ENCODE results near the gene UFC1.
"Not testable (repeated sequence)": the region's sequence is repeated elsewhere in the genome, so short reads cannot be mapped to it uniquely, and the experiment has no call there.

The UFC1 gene

GRCh38 chr1:161113915-161114314 is 39.9 kb upstream of the UFC1 start:
- no CpG with 5 or more reads among the region's 1 CpG for WGBS, 2 donors (ENCODE audit: extremely low coverage in 2 of 2, insufficient read length in 2 of 2, insufficient replicate concordance in 1 of 2)
- peaks cover 3 to 7% of the 10 kb centered on the region in 2 donors for H3K4me1 ChIP-seq (ENCODE audit: control insufficient read depth in 2 of 2, insufficient read depth in 1 of 2, low read depth in 1 of 2, low read length in 2 of 2)
- DNase-seq (ENCODE audit: low spot score), result no peak
- H3K36me3 ChIP-seq (replicated peaks in 1 of 2; ENCODE audit: control insufficient read depth in 2 of 2, insufficient read depth in 2 of 2, low read length in 2 of 2), result peaks cover 3 to 47% of the 10 kb centered on the region in 2 donors
- no peak overlapping the region for H3K18ac ChIP-seq (ENCODE audit: low read length)
- no peaks in the 10 kb centered on the region for H3K9me3 ChIP-seq (replicated peaks in 1 of 2; ENCODE audit: control insufficient read depth in 2 of 2, insufficient read depth in 1 of 2, low read depth in 1 of 2, low read length in 2 of 2)
- no peak overlapping the region for H2BK15ac ChIP-seq (ENCODE audit: low read length)
- H2AFZ ChIP-seq (ENCODE audit: low read length), result no peak overlapping the region
- H2BK12ac ChIP-seq (ENCODE audit: low read length), result no peak overlapping the region
- H3K14ac ChIP-seq (ENCODE audit: low read length), result no peak overlapping the region
- H4K8ac ChIP-seq (ENCODE audit: low read depth, low read length), result no peak overlapping the region
- H3K23ac ChIP-seq (ENCODE audit: low read depth, low read length, poor library complexity), result no peak overlapping the region
- H3K4me2 ChIP-seq (ENCODE audit: insufficient read depth, low read length, poor library complexity, severe bottlenecking), result no peak overlapping the region
- no peak overlapping the region for H3K4ac ChIP-seq (ENCODE audit: low read length)
- H3K9ac ChIP-seq (ENCODE audit: low read depth, low read length, poor library complexity), result no peak overlapping the region
- no peaks in the 10 kb centered on the region for H3K27me3 ChIP-seq (ENCODE audit: control insufficient read depth in 3 of 3, insufficient read depth in 3 of 3, low read depth in 1 of 3, low read length in 3 of 3)
- H4K91ac ChIP-seq (ENCODE audit: low read depth, low read length, poor library complexity), result no peak overlapping the region
- no peak overlapping the region for H2BK5ac ChIP-seq (ENCODE audit: low read length)
- no peak overlapping the region for H3K4me3 ChIP-seq (ENCODE audit: low read length in 2 of 2)
- H3K79me1 ChIP-seq (ENCODE audit: low read depth, low read length), result peaks cover 11% of the 10 kb centered on the region
- H3K27ac ChIP-seq (replicated peaks; ENCODE audit: low read length), result no peak overlapping the region
- H2AK5ac ChIP-seq (ENCODE audit: low read depth, low read length), result no peak overlapping the region
- H2BK120ac ChIP-seq (ENCODE audit: low read depth, low read length), result no peak overlapping the region

GRCh38 chr1:161114556-161114955 is 39.2 kb upstream of the UFC1 start:
- Histone ChIP-seq H4K8ac (ENCODE audit: low read depth, low read length) (no peak overlapping the region), H3K36me3 (replicated peaks in 1 of 2; ENCODE audit: control insufficient read depth in 2 of 2, insufficient read depth in 2 of 2, low read length in 2 of 2) (peaks cover 6 to 47% of the 10 kb centered on the region in 2 donors), H2AK5ac (ENCODE audit: low read depth, low read length) (no peak overlapping the region), H3K4me3 (ENCODE audit: low read length in 2 of 2) (no peak overlapping the region), H4K91ac (ENCODE audit: low read depth, low read length, poor library complexity) (no peak overlapping the region), H3K4me2 (ENCODE audit: insufficient read depth, low read length, poor library complexity, severe bottlenecking) (no peak overlapping the region), H3K79me1 (ENCODE audit: low read depth, low read length) (peaks cover 11% of the 10 kb centered on the region), H3K4ac (ENCODE audit: low read length) (no peak overlapping the region), H2AFZ (ENCODE audit: low read length) (no peak overlapping the region), H3K27me3 (ENCODE audit: control insufficient read depth in 3 of 3, insufficient read depth in 3 of 3, low read depth in 1 of 3, low read length in 3 of 3) (no peaks in the 10 kb centered on the region), H3K14ac (ENCODE audit: low read length) (no peak overlapping the region), H2BK120ac (ENCODE audit: low read depth, low read length) (no peak overlapping the region), H3K23ac (ENCODE audit: low read depth, low read length, poor library complexity) (no peak overlapping the region), H2BK12ac (ENCODE audit: low read length) (no peak overlapping the region), H3K18ac (ENCODE audit: low read length) (no peak overlapping the region), H3K9ac (ENCODE audit: low read depth, low read length, poor library complexity) (no peak overlapping the region), H2BK15ac (ENCODE audit: low read length) (no peak overlapping the region), H2BK5ac (ENCODE audit: low read length) (no peak overlapping the region), H3K27ac (replicated peaks; ENCODE audit: low read length) (no peak overlapping the region), H3K4me1 (ENCODE audit: control insufficient read depth in 2 of 2, insufficient read depth in 1 of 2, low read depth in 1 of 2, low read length in 2 of 2) (peaks cover 4 to 13% of the 10 kb centered on the region in 2 donors), H3K9me3 (replicated peaks in 1 of 2; ENCODE audit: control insufficient read depth in 2 of 2, insufficient read depth in 1 of 2, low read depth in 1 of 2, low read length in 2 of 2) (no peaks in the 10 kb centered on the region)
- no peak for DNase-seq (ENCODE audit: low spot score)
- no CpG with 5 or more reads among the region's 2 CpGs for WGBS, 2 donors (ENCODE audit: extremely low coverage in 2 of 2, insufficient read length in 2 of 2, insufficient replicate concordance in 1 of 2)

GRCh38 chr1:161115132-161115711 is 38.6 kb upstream of the UFC1 start:
- Histone ChIP-seq H2BK120ac (ENCODE audit: low read depth, low read length) (no peak overlapping the region), H3K4me1 (ENCODE audit: control insufficient read depth in 2 of 2, insufficient read depth in 1 of 2, low read depth in 1 of 2, low read length in 2 of 2) (peaks cover 4 to 14% of the 10 kb centered on the region in 2 donors), H3K14ac (ENCODE audit: low read length) (no peak overlapping the region), H3K4ac (ENCODE audit: low read length) (no peak overlapping the region), H3K27ac (replicated peaks; ENCODE audit: low read length) (no peak overlapping the region), H2AFZ (ENCODE audit: low read length) (no peak overlapping the region), H3K18ac (ENCODE audit: low read length) (no peak overlapping the region), H4K91ac (ENCODE audit: low read depth, low read length, poor library complexity) (no peak overlapping the region), H2BK5ac (ENCODE audit: low read length) (no peak overlapping the region), H2BK15ac (ENCODE audit: low read length) (no peak overlapping the region), H2BK12ac (ENCODE audit: low read length) (no peak overlapping the region), H3K9ac (ENCODE audit: low read depth, low read length, poor library complexity) (no peak overlapping the region), H3K27me3 (ENCODE audit: control insufficient read depth in 3 of 3, insufficient read depth in 3 of 3, low read depth in 1 of 3, low read length in 3 of 3) (no peaks in the 10 kb centered on the region), H4K8ac (ENCODE audit: low read depth, low read length) (no peak overlapping the region), H3K4me3 (ENCODE audit: low read length in 2 of 2) (no peak overlapping the region), H3K79me1 (ENCODE audit: low read depth, low read length) (peaks cover 8% of the 10 kb centered on the region), H3K9me3 (replicated peaks in 1 of 2; ENCODE audit: control insufficient read depth in 2 of 2, insufficient read depth in 1 of 2, low read depth in 1 of 2, low read length in 2 of 2) (no peaks in the 10 kb centered on the region), H3K36me3 (replicated peaks in 1 of 2; ENCODE audit: control insufficient read depth in 2 of 2, insufficient read depth in 2 of 2, low read length in 2 of 2) (peaks cover 12 to 49% of the 10 kb centered on the region in 2 donors), H3K4me2 (ENCODE audit: insufficient read depth, low read length, poor library complexity, severe bottlenecking) (no peak overlapping the region), H3K23ac (ENCODE audit: low read depth, low read length, poor library complexity) (no peak overlapping the region), H2AK5ac (ENCODE audit: low read depth, low read length) (no peak overlapping the region)
- DNase-seq (ENCODE audit: low spot score), result no peak
- WGBS, 2 donors (ENCODE audit: extremely low coverage in 2 of 2, insufficient read length in 2 of 2, insufficient replicate concordance in 1 of 2), result no CpG with 5 or more reads among the region's 12 CpGs

GRCh38 chr1:161115961-161116360 is 37.8 kb upstream of the UFC1 start:
- H3K27ac ChIP-seq (replicated peaks; ENCODE audit: low read length); H3K9me3 ChIP-seq (replicated peaks in 1 of 2; ENCODE audit: control insufficient read depth in 2 of 2, insufficient read depth in 1 of 2, low read depth in 1 of 2, low read length in 2 of 2); DNase-seq (ENCODE audit: low spot score); H2BK5ac ChIP-seq (ENCODE audit: low read length); H3K4me2 ChIP-seq (ENCODE audit: insufficient read depth, low read length, poor library complexity, severe bottlenecking); H3K9ac ChIP-seq (ENCODE audit: low read depth, low read length, poor library complexity); H3K4ac ChIP-seq (ENCODE audit: low read length); H2AFZ ChIP-seq (ENCODE audit: low read length); H3K14ac ChIP-seq (ENCODE audit: low read length); H3K4me3 ChIP-seq (ENCODE audit: low read length in 2 of 2); H3K79me1 ChIP-seq (ENCODE audit: low read depth, low read length); H3K27me3 ChIP-seq (ENCODE audit: control insufficient read depth in 3 of 3, insufficient read depth in 3 of 3, low read depth in 1 of 3, low read length in 3 of 3); H4K8ac ChIP-seq (ENCODE audit: low read depth, low read length); H2BK120ac ChIP-seq (ENCODE audit: low read depth, low read length); H3K18ac ChIP-seq (ENCODE audit: low read length); H4K91ac ChIP-seq (ENCODE audit: low read depth, low read length, poor library complexity); H2BK15ac ChIP-seq (ENCODE audit: low read length); H2AK5ac ChIP-seq (ENCODE audit: low read depth, low read length); H3K23ac ChIP-seq (ENCODE audit: low read depth, low read length, poor library complexity); H2BK12ac ChIP-seq (ENCODE audit: low read length): not testable (repeated sequence)
- peaks cover 4 to 14% of the 10 kb centered on the region in 2 donors for H3K4me1 ChIP-seq (ENCODE audit: control insufficient read depth in 2 of 2, insufficient read depth in 1 of 2, low read depth in 1 of 2, low read length in 2 of 2)
- no CpG with 5 or more reads among the region's 6 CpGs for whole genome bisulfite sequencing, 2 donors (ENCODE audit: extremely low coverage in 2 of 2, insufficient read length in 2 of 2, insufficient replicate concordance in 1 of 2)
- H3K36me3 ChIP-seq (replicated peaks in 1 of 2; ENCODE audit: control insufficient read depth in 2 of 2, insufficient read depth in 2 of 2, low read length in 2 of 2), result peaks cover 17 to 53% of the 10 kb centered on the region in 2 donors
